CD4-positive, alpha-beta T cell (primary cell): ENCODE measurements around the gene GATD1. TPM values are rescaled to one million over a fixed set of nuclear protein-coding genes. Genes with fewer than 3 reads are reported as not detected.
A peak's percentile ranks its signal among the peaks of the same experiment; 100 is the strongest.

Source experiments
- ATAC-seq: fragments of 200-7000 bp; cut with Tn5 transposase; one replicate; pipeline ENCODE4 v1.10.0; 2022; ENCODE audit warnings: mild to moderate bottlenecking; ENCODE audit not compliant: poor library complexity
- CTCF ChIA-PET: fragments of 350-600 bp; sonication (Branson Sonifier 250); formaldehyde crosslinking; loops from one replicate; lab custom pipeline; 2021; ENCODE audit warnings: antibody characterized with exemption, inconsistent platforms; lab: Charles Lee
- POLR2A ChIA-PET: fragments of 350-600 bp; sonication (Branson Sonifier 250); formaldehyde crosslinking; loops from one replicate; lab custom pipeline; 2021; ENCODE audit warnings: antibody characterized with exemption, inconsistent platforms; lab: Charles Lee
- DNase-seq, 14 experiments: peaks; one replicate each; pipeline ENCODE4 v3.0.0-alpha.2; 2013 to 2020; ENCODE audit warnings: mixed read lengths in 2 of 14
- H3K27ac ChIP-seq, 2 donors: one replicate each; pipeline versions ENCODE4 v1.5.1 to v1.7.0; 2013; ENCODE audit warnings: low read length in 2 of 2, low read depth in 1 of 2, mild to moderate bottlenecking in 1 of 2
- H3K27me3 ChIP-seq, 2 experiments: 1 replicate in 1 of 2; 2 replicates in 1 of 2; pipeline versions ENCODE4 v1.6.1 to v1.7.0; 2013; ENCODE audit warnings: low read length in 2 of 2, control low read depth in 1 of 2, mild to moderate bottlenecking in 1 of 2, moderate library complexity in 1 of 2; ENCODE audit not compliant: insufficient read depth in 2 of 2, control insufficient read depth in 1 of 2
- H3K36me3 ChIP-seq: one replicate; pipeline ENCODE4 v1.6.1; 2013; ENCODE audit warnings: low read length, control low read depth; ENCODE audit not compliant: insufficient read depth
- H3K4me1 ChIP-seq: one replicate; pipeline ENCODE4 v1.6.1; 2013; ENCODE audit warnings: low read length, control low read depth; ENCODE audit not compliant: insufficient read depth
- H3K4me3 ChIP-seq: one replicate; pipeline ENCODE4 v1.5.1; 2013; ENCODE audit warnings: mild to moderate bottlenecking, low read length, moderate library complexity
- H3K9me3 ChIP-seq, 2 experiments: 1 replicate in 1 of 2; 2 replicates in 1 of 2; pipeline versions ENCODE4 v1.6.1 to v1.7.0; 2013; ENCODE audit warnings: low read length in 2 of 2, mild to moderate bottlenecking in 2 of 2, control low read depth in 1 of 2, moderate library complexity in 1 of 2; ENCODE audit not compliant: control insufficient read depth in 1 of 2, insufficient read depth in 1 of 2
- H3K27ac Mint-ChIP-seq: one replicate; pipeline ENCODE4 v1.8.0; 2020; ENCODE audit warnings: mixed read lengths
- H3K27me3 Mint-ChIP-seq: one replicate; pipeline ENCODE4 v1.8.0; 2021; ENCODE audit warnings: mixed read lengths
- H3K36me3 Mint-ChIP-seq: one replicate; pipeline ENCODE4 v1.8.0; 2021; ENCODE audit warnings: low read depth, mixed read lengths
- H3K4me1 Mint-ChIP-seq: one replicate; pipeline ENCODE4 v1.8.0; 2021; ENCODE audit warnings: low read depth, mixed read lengths
- H3K4me3 Mint-ChIP-seq: one replicate; pipeline ENCODE4 v1.8.0; 2020; ENCODE audit warnings: mild to moderate bottlenecking, mixed read lengths
- H3K9me3 Mint-ChIP-seq: one replicate; pipeline ENCODE4 v1.8.0; 2020; ENCODE audit warnings: mixed read lengths
- intact Hi-C, 2 experiments: fragments of 100-400 bp; cut with DNase I in 1 of 2; cut with micrococcal nuclease in 1 of 2; formaldehyde crosslinking; loops; one replicate each; pipeline versions ENCODE4 v1.15.1 to v1.9.0; 2023 to 2025; cut with DNase I, micrococcal nuclease
- total RNA-seq, 174 experiments: library from RNA in 2 of 174; stranded (reverse) in 2 of 174; gene quantifications; one replicate each; pipeline ENCODE4 v1.2.3 and lab custom pipeline; 2021 to 2026
- TF ChIP-seq, protein P1 (sequence below): fragments of 200-600 bp; IDR thresholded peaks from one replicate; pipeline ENCODE4 v1.8.0; 2022; ENCODE audit warnings: antibody characterized with exemption, mild to moderate bottlenecking

The GATD1 gene
- total RNA-seq, 2 experiments from 2014 or later = 14.7 to 16.1 TPM

GRCh38 chr11:776263-776560 lies 1.1 kb downstream of the GATD1 start:
- peaks cover 48% of the 10 kb centered on the region for H3K4me1 ChIP-seq
- TF ChIP-seq, protein P1, sequence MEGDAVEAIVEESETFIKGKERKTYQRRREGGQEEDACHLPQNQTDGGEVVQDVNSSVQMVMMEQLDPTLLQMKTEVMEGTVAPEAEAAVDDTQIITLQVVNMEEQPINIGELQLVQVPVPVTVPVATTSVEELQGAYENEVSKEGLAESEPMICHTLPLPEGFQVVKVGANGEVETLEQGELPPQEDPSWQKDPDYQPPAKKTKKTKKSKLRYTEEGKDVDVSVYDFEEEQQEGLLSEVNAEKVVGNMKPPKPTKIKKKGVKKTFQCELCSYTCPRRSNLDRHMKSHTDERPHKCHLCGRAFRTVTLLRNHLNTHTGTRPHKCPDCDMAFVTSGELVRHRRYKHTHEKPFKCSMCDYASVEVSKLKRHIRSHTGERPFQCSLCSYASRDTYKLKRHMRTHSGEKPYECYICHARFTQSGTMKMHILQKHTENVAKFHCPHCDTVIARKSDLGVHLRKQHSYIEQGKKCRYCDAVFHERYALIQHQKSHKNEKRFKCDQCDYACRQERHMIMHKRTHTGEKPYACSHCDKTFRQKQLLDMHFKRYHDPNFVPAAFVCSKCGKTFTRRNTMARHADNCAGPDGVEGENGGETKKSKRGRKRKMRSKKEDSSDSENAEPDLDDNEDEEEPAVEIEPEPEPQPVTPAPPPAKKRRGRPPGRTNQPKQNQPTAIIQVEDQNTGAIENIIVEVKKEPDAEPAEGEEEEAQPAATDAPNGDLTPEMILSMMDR = no peak
- no peak overlapping the region for H3K27ac ChIP-seq
- no peaks in the 10 kb centered on the region for H3K9me3 ChIP-seq
- Mint-ChIP-seq H3K4me3 (peak overlapping the region; percentile 83), H3K27ac (peak overlapping the region; percentile 64), H3K4me1 (peaks cover 11% of the 10 kb centered on the region), H3K27me3 (no peaks in the 10 kb centered on the region), H3K36me3 (peaks cover 3% of the 10 kb centered on the region), H3K9me3 (no peaks in the 10 kb centered on the region)
- H3K36me3 ChIP-seq = peaks cover 17% of the 10 kb centered on the region
- intact Hi-C loops = loop anchor here in 1 of 2 experiments (2.0 kb wide), 1 partner anchor 21 kb away; no protein-coding TSS in a partner anchor
- DNase-seq (no peak), ATAC-seq (no peak)
- ChIA-PET CTCF (no interaction called here), POLR2A (interaction anchor here (0.9 to 1.2 kb wide), 3 partner anchors 21 to 30 kb away, joined by 3 to 6 read pairs (median 6); no protein-coding TSS in a partner anchor)
- H3K4me3 ChIP-seq = peak overlapping the region; percentile 67
- H3K27me3 ChIP-seq = no peaks in the 10 kb centered on the region

- peak overlapping the region; percentile 59 for H3K27ac Mint-ChIP-seq
- H3K9me3 Mint-ChIP-seq = no peaks in the 10 kb centered on the region
- ChIA-PET POLR2A (interaction anchor here (0.7 to 1.4 kb wide), 2 partner anchors 20 to 37 kb away, joined by 3 to 4 read pairs; no protein-coding TSS in a partner anchor), CTCF (no interaction called here)
- ATAC-seq (no peak), DNase-seq (peak in 1 of 14 experiments; percentile 26)
- Histone ChIP-seq H3K27me3 (no peaks in the 10 kb centered on the region), H3K27ac (no peak overlapping the region), H3K9me3 (no peaks in the 10 kb centered on the region), H3K4me1 (peaks cover 46% of the 10 kb centered on the region), H3K4me3 (no peak overlapping the region), H3K36me3 (peaks cover 28% of the 10 kb centered on the region)
- TF ChIP-seq, protein P1 = no peak
- intact Hi-C loops = no loop called here
- peaks cover 11% of the 10 kb centered on the region for H3K4me1 Mint-ChIP-seq
- H3K36me3 Mint-ChIP-seq = peaks cover 3% of the 10 kb centered on the region
- H3K27me3 Mint-ChIP-seq = no peaks in the 10 kb centered on the region
- peak overlapping the region; percentile 81 for H3K4me3 Mint-ChIP-seq
These were observed 2.3 kb downstream of the GATD1 start for GRCh38 chr11:774873-775592.

DNA sequence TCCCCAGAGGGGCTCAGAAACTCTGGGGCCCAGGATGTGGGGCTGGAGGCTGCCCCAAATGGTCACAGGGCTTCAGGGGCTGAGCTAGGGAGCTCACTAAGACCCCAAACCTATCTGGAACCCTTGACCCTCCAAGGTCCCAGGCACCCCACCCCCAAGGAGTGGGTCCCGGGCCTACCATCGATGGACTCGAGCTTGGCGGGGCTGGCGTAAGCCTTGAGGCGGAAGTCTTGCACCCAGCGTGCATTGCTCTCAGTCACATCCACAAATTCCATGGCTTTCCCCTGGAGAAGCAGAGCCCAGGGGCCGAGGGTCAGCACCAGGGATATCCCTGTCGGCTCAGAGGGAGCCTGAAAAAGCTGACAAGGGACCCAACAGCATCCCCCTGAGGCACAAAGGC lies 3.5 kb downstream of the GATD1 start:
- intact Hi-C loops = no loop called here
- TF ChIP-seq, protein P1 = no peak
- Mint-ChIP-seq H3K4me1 (peaks cover 11% of the 10 kb centered on the region), H3K4me3 (no peak overlapping the region), H3K27me3 (no peaks in the 10 kb centered on the region), H3K9me3 (no peaks in the 10 kb centered on the region), H3K27ac (no peak overlapping the region), H3K36me3 (peaks cover 3% of the 10 kb centered on the region)
- Histone ChIP-seq H3K4me1 (peaks cover 38% of the 10 kb centered on the region), H3K36me3 (peaks cover 32% of the 10 kb centered on the region), H3K27ac (no peak overlapping the region), H3K9me3 (no peaks in the 10 kb centered on the region), H3K27me3 (no peaks in the 10 kb centered on the region), H3K4me3 (no peak overlapping the region)
- no peak for ATAC-seq
- ChIA-PET CTCF (no interaction called here), POLR2A (interaction anchor here (1.4 kb wide), 1 partner anchor 36 kb away, joined by 4 read pairs; no protein-coding TSS in a partner anchor)
- DNase-seq = no peak
